H9 (cell line): ENCODE measurements around the gene FOXL1. TPM values are rescaled to one million over a fixed set of nuclear protein-coding genes. Genes with fewer than 3 reads are reported as not detected.

Experiments
- DNase-seq: peaks from one replicate; pipeline ENCODE4 v3.0.0-alpha.2; 2017
- H2AFZ ChIP-seq: one replicate; pipeline ENCODE4 v1.6.1; 2013; ENCODE audit warnings: mild to moderate bottlenecking, low read length, control low read depth, moderate library complexity
- H2AK5ac ChIP-seq: 2 replicates; pipeline ENCODE4 v1.6.1; 2013; ENCODE audit warnings: low read length, control low read depth, mixed read lengths; ENCODE audit not compliant: insufficient read length
- H2BK120ac ChIP-seq: one replicate; pipeline ENCODE4 v1.6.1; 2013; ENCODE audit warnings: low read depth, mild to moderate bottlenecking, low read length, control low read depth, inconsistent platforms; ENCODE audit not compliant: poor library complexity, severe bottlenecking
- H2BK12ac ChIP-seq: 2 replicates; pipeline ENCODE4 v1.6.1; 2013; ENCODE audit warnings: low read length, control low read depth, mixed read lengths, low read depth; ENCODE audit not compliant: insufficient read length
- H2BK15ac ChIP-seq: 2 replicates; pipeline ENCODE4 v1.6.1; 2013; ENCODE audit warnings: low read depth, low read length, control low read depth
- H2BK20ac ChIP-seq: one replicate; pipeline ENCODE4 v1.6.1; 2013; ENCODE audit warnings: low read depth, mild to moderate bottlenecking, low read length, control low read depth, inconsistent platforms; ENCODE audit not compliant: poor library complexity, severe bottlenecking
- H2BK5ac ChIP-seq: 2 replicates; pipeline ENCODE4 v1.6.1; 2013; ENCODE audit warnings: low read length, control low read depth, mixed read lengths; ENCODE audit not compliant: insufficient read length
- H3K14ac ChIP-seq: 2 replicates; pipeline ENCODE4 v1.6.1; 2013; ENCODE audit warnings: low read length, control low read depth; ENCODE audit not compliant: insufficient read depth
- H3K18ac ChIP-seq: 2 replicates; pipeline ENCODE4 v1.6.1; 2013; ENCODE audit warnings: low read depth, mild to moderate bottlenecking, mixed read lengths, low read length, control low read depth; ENCODE audit not compliant: insufficient read length
- H3K23ac ChIP-seq: 2 replicates; pipeline ENCODE4 v1.6.1; 2013; ENCODE audit warnings: low read length, control low read depth, mixed read lengths, low read depth; ENCODE audit not compliant: insufficient read length
- H3K23me2 ChIP-seq: 2 replicates; pipeline ENCODE4 v1.6.1; 2013; ENCODE audit warnings: low read depth, mild to moderate bottlenecking, mixed read lengths, low read length, control low read depth; ENCODE audit not compliant: insufficient read length, poor library complexity, severe bottlenecking
- H3K27ac ChIP-seq: 2 replicates; pipeline ENCODE4 v1.5.1; 2013; ENCODE audit warnings: low read length, control low read depth, mixed read lengths, low read depth; ENCODE audit not compliant: insufficient read length
- H3K27me3 ChIP-seq: 2 replicates; pipeline ENCODE4 v1.6.1; 2013; ENCODE audit warnings: low read length, control low read depth, inconsistent platforms; ENCODE audit not compliant: insufficient read depth
- H3K4ac ChIP-seq: 2 replicates; pipeline ENCODE4 v1.6.1; 2013; ENCODE audit warnings: low read depth, mild to moderate bottlenecking, control low read depth, inconsistent platforms, low read length, moderate library complexity
- H3K4me1 ChIP-seq: 2 replicates; pipeline ENCODE4 v1.6.1; 2013; ENCODE audit warnings: low read length, control low read depth, inconsistent platforms; ENCODE audit not compliant: insufficient read depth
- H3K4me2 ChIP-seq: 2 replicates; pipeline ENCODE4 v1.6.1; 2013; ENCODE audit warnings: low read length, control low read depth, mixed read lengths; ENCODE audit not compliant: insufficient read length, insufficient read depth
- H3K56ac ChIP-seq: 2 replicates; pipeline ENCODE4 v1.6.1; 2013; ENCODE audit warnings: low read depth, mild to moderate bottlenecking, mixed read lengths, low read length, control low read depth; ENCODE audit not compliant: insufficient read length
- H3K79me1 ChIP-seq: 2 replicates; pipeline ENCODE4 v1.6.1; 2013; ENCODE audit warnings: low read depth, mild to moderate bottlenecking, moderate library complexity, low read length, control low read depth, inconsistent platforms; ENCODE audit not compliant: insufficient read depth, poor library complexity, severe bottlenecking
- H3K79me2 ChIP-seq: 2 replicates; pipeline ENCODE4 v1.6.1; 2013; ENCODE audit warnings: low read length, control low read depth, inconsistent platforms; ENCODE audit not compliant: insufficient read depth
- H3K9ac ChIP-seq: 2 replicates; pipeline ENCODE4 v1.6.1; 2013; ENCODE audit warnings: low read length, control low read depth, mixed read lengths; ENCODE audit not compliant: insufficient read length; ENCODE audit errors: extremely low read depth
- H3K9me3 ChIP-seq: one replicate; pipeline ENCODE4 v1.6.1; 2013; ENCODE audit warnings: low read depth, low read length, inconsistent platforms; ENCODE audit not compliant: control insufficient read depth
- H3T11ph ChIP-seq: one replicate; pipeline ENCODE4 v1.6.1; 2013; ENCODE audit warnings: mild to moderate bottlenecking, low read length, control low read depth, inconsistent platforms
- H4K20me1 ChIP-seq: one replicate; pipeline ENCODE4 v1.6.1; 2013; ENCODE audit not compliant: control insufficient read depth, insufficient read length, insufficient read depth
- H4K5ac ChIP-seq: 2 replicates; pipeline ENCODE4 v1.6.1; 2013; ENCODE audit warnings: low read depth, mild to moderate bottlenecking, mixed read lengths, low read length, control low read depth; ENCODE audit not compliant: insufficient read length
- H4K8ac ChIP-seq: replicated peaks from 2 replicates; pipeline ENCODE4 v1.6.1; 2013; ENCODE audit warnings: low read length, control low read depth, mixed read lengths, low read depth; ENCODE audit not compliant: insufficient read length
- H4K91ac ChIP-seq: 2 replicates; pipeline ENCODE4 v1.6.1; 2013; ENCODE audit warnings: low read depth, mild to moderate bottlenecking, moderate library complexity, mixed read lengths, low read length, control low read depth; ENCODE audit not compliant: insufficient read length
- H3K27ac Mint-ChIP-seq, 3 experiments: 2 replicates in 2 of 3; 3 replicates in 1 of 3; pipeline ENCODE4 v1.8.0; 2020 to 2021; ENCODE audit warnings: mixed read lengths in 3 of 3, mild to moderate bottlenecking in 1 of 3, moderate library complexity in 1 of 3
- H3K27me3 Mint-ChIP-seq: 2 replicates; pipeline ENCODE4 v1.8.0; 2021; ENCODE audit warnings: low read depth, mild to moderate bottlenecking, moderate library complexity, mixed read lengths
- H3K36me3 Mint-ChIP-seq, 3 experiments: 2 replicates in 2 of 3; 3 replicates in 1 of 3; pipeline ENCODE4 v1.8.0; 2020 to 2021; ENCODE audit warnings: low read depth in 3 of 3, mixed read lengths in 3 of 3; ENCODE audit not compliant: insufficient read depth in 1 of 3
- H3K4me1 Mint-ChIP-seq, 2 experiments: 2 replicates each; pipeline ENCODE4 v1.8.0; 2020; ENCODE audit warnings: mixed read lengths in 2 of 2
- H3K4me3 Mint-ChIP-seq, 2 experiments: 2 replicates in 1 of 2; 3 replicates in 1 of 2; pipeline ENCODE4 v1.8.0; 2020 to 2021; ENCODE audit warnings: mild to moderate bottlenecking in 2 of 2, mixed read lengths in 2 of 2, moderate library complexity in 1 of 2
- H3K9me3 Mint-ChIP-seq, 2 experiments: 2 replicates in 1 of 2; 3 replicates in 1 of 2; pipeline ENCODE4 v1.8.0; 2020; ENCODE audit warnings: mild to moderate bottlenecking in 2 of 2, mixed read lengths in 2 of 2, moderate library complexity in 1 of 2
- WGBS: extraction: QIAGEN DNeasy Blood & Tissue Kit; methylation state at CpG from one replicate; pipeline ENCODE4 v1.1.7; 2013; ENCODE audit warnings: missing lambda C conversion rate, low lambda C conversion rate, mixed read lengths; ENCODE audit not compliant: insufficient read length; ENCODE audit errors: extremely low coverage; 5-methylcytosine and 5-hydroxymethylcytosine counted together
- total RNA-seq: library from RNA; stranded (reverse); gene quantifications from 2 replicates; pipeline ENCODE4 v1.2.1, GENCODE V29; 2021
- TF ChIP-seq, protein P1 (sequence below): fragments of 200-600 bp; sonication (generic); conservative IDR thresholded peaks from 3 replicates; pipeline ENCODE4 v1.8.0; 2021; ENCODE audit warnings: antibody characterized with exemption, mild to moderate bottlenecking

The FOXL1 gene
- total RNA-seq, 1 experiment from 2014 or later, result 0.09 TPM

DNA sequence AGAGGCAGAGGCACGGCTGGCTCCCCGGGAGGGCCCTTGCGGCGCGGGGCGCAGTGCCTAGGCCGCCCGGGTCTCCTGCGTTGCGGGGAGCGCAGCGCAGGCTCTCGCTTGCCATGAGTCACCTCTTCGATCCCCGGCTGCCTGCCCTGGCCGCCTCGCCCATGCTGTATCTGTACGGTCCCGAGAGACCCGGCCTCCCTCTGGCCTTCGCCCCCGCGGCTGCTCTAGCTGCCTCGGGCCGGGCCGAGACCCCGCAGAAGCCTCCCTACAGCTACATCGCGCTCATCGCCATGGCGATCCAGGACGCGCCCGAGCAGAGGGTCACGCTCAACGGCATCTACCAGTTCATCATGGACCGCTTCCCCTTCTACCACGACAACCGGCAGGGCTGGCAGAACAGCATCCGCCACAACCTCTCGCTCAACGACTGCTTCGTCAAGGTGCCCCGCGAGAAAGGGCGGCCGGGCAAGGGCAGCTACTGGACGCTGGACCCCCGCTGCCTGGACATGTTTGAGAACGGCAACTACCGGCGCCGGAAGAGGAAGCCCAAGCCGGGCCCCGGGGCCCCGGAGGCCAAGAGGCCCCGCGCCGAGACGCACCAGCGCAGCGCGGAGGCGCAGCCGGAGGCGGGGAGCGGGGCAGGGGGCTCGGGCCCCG, 390 bp downstream of the FOXL1 start:
- Histone ChIP-seq H2AK5ac (no peak overlapping the region), H3K27me3 (peaks cover 60% of the 10 kb centered on the region), H3K79me2 (no peaks in the 10 kb centered on the region), H2BK120ac (no peak overlapping the region), H3K79me1 (no peaks in the 10 kb centered on the region), H4K8ac (no peak overlapping the region), H4K91ac (no peak overlapping the region), H2BK20ac (no peak overlapping the region), H3K14ac (no peak overlapping the region), H2BK15ac (no peak overlapping the region; the same call in 1 of the 2 replicates), H3K56ac (no peak overlapping the region), H3K23me2 (peaks cover 14% of the 10 kb centered on the region), H2AFZ (no peak overlapping the region), H3T11ph (no peak overlapping the region), H2BK5ac (no peak overlapping the region), H3K9ac (no peak overlapping the region), H4K5ac (no peak overlapping the region), H3K27ac (no peak overlapping the region), H3K18ac (no peak overlapping the region), H2BK12ac (no peak overlapping the region), H3K9me3 (no peaks in the 10 kb centered on the region), H3K4ac (no peak overlapping the region), H3K4me2 (peak overlapping the region; percentile 41), H4K20me1 (no peaks in the 10 kb centered on the region), H3K23ac (no peak overlapping the region), H3K4me1 (peaks cover 6% of the 10 kb centered on the region; the same call in 1 of the 2 replicates)
- H3K4me3 Mint-ChIP-seq, result peak overlapping the region; percentile 66 to 94
- peaks cover 91% of the 10 kb centered on the region for H3K27me3 Mint-ChIP-seq
- no CpG with 5 or more reads among the region's 69 CpGs for WGBS
- DNase-seq, result peak; percentile 43
- H3K36me3 Mint-ChIP-seq, result peaks cover 0 to 1% (median 0%) of the 10 kb centered on the region in 3 experiments; a peak in 2 of 7 replicates
- TF ChIP-seq, protein P1, sequence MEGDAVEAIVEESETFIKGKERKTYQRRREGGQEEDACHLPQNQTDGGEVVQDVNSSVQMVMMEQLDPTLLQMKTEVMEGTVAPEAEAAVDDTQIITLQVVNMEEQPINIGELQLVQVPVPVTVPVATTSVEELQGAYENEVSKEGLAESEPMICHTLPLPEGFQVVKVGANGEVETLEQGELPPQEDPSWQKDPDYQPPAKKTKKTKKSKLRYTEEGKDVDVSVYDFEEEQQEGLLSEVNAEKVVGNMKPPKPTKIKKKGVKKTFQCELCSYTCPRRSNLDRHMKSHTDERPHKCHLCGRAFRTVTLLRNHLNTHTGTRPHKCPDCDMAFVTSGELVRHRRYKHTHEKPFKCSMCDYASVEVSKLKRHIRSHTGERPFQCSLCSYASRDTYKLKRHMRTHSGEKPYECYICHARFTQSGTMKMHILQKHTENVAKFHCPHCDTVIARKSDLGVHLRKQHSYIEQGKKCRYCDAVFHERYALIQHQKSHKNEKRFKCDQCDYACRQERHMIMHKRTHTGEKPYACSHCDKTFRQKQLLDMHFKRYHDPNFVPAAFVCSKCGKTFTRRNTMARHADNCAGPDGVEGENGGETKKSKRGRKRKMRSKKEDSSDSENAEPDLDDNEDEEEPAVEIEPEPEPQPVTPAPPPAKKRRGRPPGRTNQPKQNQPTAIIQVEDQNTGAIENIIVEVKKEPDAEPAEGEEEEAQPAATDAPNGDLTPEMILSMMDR, result no peak
- H3K4me1 Mint-ChIP-seq, result peaks cover 32 to 39% of the 10 kb centered on the region in 2 experiments
- no peak overlapping the region for H3K27ac Mint-ChIP-seq
- H3K9me3 Mint-ChIP-seq, result peaks cover 3 to 5% of the 10 kb centered on the region in 2 experiments; a peak in 3 of 5 replicates
